AG10803 (cell line): Measurements from ENCODE around the gene PEG3.

Source experiments
- DNase-seq: peaks from one replicate; pipeline ENCODE4 v3.0.0; 2010; ENCODE audit warnings: low read depth
- H3K4me3 ChIP-seq: 2 replicates; pipeline ENCODE4 v1.5.1; 2011; ENCODE audit warnings: mild to moderate bottlenecking, low read length, control low read depth
- CTCF ChIP-seq: conservative IDR thresholded peaks from 2 replicates; pipeline ENCODE4 v1.5.1; 2011; ENCODE audit warnings: mild to moderate bottlenecking, low read length, control low read depth, inconsistent platforms

The PEG3 gene

GRCh38 chr19:56810260-56810659 lies 30.3 kb downstream of the PEG3 start:
- no peak for TF ChIP-seq CTCF
- H3K4me3 ChIP-seq, result no peak overlapping the region
- DNase-seq, result no peak

GRCh38 chr19:56808717-56809392 lies 31.7 kb downstream of the PEG3 start:
- no peak overlapping the region for H3K4me3 ChIP-seq
- DNase-seq, result no peak
- TF ChIP-seq CTCF, result no peak

GRCh38 chr19:56806639-56807038 lies 33.9 kb downstream of the PEG3 start:
- TF ChIP-seq CTCF, result no peak
- no peak overlapping the region for H3K4me3 ChIP-seq
- no peak for DNase-seq
